Measurements from ENCODE around the gene CD8B.

Gene CD8B

GRCh38 chr2:86833315-86833714 lies 28.4 kb downstream of the CD8B start:
- DNase-seq: no peak

- no peak for DNase-seq
Observed at GRCh38 chr2:86832334-86833096, 29.2 kb downstream of the CD8B start.

- DNase-seq: no peak
Observed at GRCh38 chr2:86831537-86831936, 30.1 kb downstream of the CD8B start.

GRCh38 chr2:86826951-86827350 lies 34.7 kb downstream of the CD8B start:
- no peak for DNase-seq

GRCh38 chr2:86825693-86826381 lies 35.8 kb downstream of the CD8B start:
- DNase-seq: no peak

GRCh38 chr2:86825036-86825692 lies 36.5 kb downstream of the CD8B start:
- DNase-seq: no peak

GRCh38 chr2:86822668-86823345 lies 38.9 kb downstream of the CD8B start:
- no peak for DNase-seq

- no peak for DNase-seq
Observed at GRCh38 chr2:86821842-86822241, 39.8 kb downstream of the CD8B start.

GRCh38 chr2:86821306-86821705 lies 40.4 kb downstream of the CD8B start:
- DNase-seq: no peak

GRCh38 chr2:86818957-86819356 lies 42.7 kb downstream of the CD8B start:
- DNase-seq: no peak

GRCh38 chr2:86818114-86818801 lies 43.4 kb downstream of the CD8B start:
- DNase-seq: no peak

GRCh38 chr2:86815611-86816010 lies 46.1 kb downstream of the CD8B start:
- no peak for DNase-seq

GRCh38 chr2:86809481-86810121 lies 52.1 kb downstream of the CD8B start:
- no peak for DNase-seq

GRCh38 chr2:86808315-86809161 lies 53.1 kb downstream of the CD8B start:
- DNase-seq: peak; percentile 79

- DNase-seq: peak; percentile 68
Observed at GRCh38 chr2:86807468-86808275, 54.0 kb downstream of the CD8B start.

GRCh38 chr2:86807133-86807467 lies 54.6 kb downstream of the CD8B start:
- DNase-seq: no peak

- no peak for DNase-seq
Observed at GRCh38 chr2:86806059-86806857, 55.4 kb downstream of the CD8B start.

GRCh38 chr2:86800856-86801567 lies 60.7 kb downstream of the CD8B start:
- no peak for DNase-seq

- no peak for DNase-seq
Observed at GRCh38 chr2:86794861-86795260, 66.8 kb downstream of the CD8B start.

Data from NCI-H1105 (cell line).